ENCODE results near the gene HSPA14.

The HSPA14 gene

DNA sequence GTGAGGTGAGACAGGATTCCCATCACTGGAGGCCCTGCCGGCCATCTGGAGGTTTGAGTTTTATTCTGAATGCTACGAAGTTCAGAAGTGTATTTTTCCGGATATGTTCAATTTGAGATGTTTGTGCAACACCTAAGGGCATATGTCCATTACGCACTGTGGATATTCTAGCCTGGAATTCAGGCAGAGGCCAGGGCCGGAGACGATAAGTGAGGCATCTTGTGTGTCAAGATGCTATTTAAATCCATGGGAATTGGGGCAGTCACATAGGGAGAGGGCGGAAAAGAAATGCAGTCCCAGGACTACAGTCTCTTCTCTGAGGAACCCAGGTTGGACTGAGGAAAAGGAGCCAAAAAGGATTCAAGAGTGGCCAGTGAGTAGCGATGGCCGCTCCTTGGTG lies 38.7 kb downstream of the HSPA14 start:
- DNase-seq (ENCODE audit: low read depth), result no peak
- no peak overlapping the region for H3K4me3 ChIP-seq (ENCODE audit: low read depth, low read length)
- TF ChIP-seq POLR2A (IDR thresholded peaks at IDR 0.05; ENCODE audit: extremely low read depth, insufficient read length) (no peak), MYC (IDR thresholded peaks at IDR 0.05; ENCODE audit: low read depth, low read length) (no peak)
- TF ChIP-seq, protein P1, sequence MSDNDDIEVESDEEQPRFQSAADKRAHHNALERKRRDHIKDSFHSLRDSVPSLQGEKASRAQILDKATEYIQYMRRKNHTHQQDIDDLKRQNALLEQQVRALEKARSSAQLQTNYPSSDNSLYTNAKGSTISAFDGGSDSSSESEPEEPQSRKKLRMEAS (IDR thresholded peaks at IDR 0.05; ENCODE audit: low read depth, low read length), result no peak
- TF ChIP-seq, protein P2, sequence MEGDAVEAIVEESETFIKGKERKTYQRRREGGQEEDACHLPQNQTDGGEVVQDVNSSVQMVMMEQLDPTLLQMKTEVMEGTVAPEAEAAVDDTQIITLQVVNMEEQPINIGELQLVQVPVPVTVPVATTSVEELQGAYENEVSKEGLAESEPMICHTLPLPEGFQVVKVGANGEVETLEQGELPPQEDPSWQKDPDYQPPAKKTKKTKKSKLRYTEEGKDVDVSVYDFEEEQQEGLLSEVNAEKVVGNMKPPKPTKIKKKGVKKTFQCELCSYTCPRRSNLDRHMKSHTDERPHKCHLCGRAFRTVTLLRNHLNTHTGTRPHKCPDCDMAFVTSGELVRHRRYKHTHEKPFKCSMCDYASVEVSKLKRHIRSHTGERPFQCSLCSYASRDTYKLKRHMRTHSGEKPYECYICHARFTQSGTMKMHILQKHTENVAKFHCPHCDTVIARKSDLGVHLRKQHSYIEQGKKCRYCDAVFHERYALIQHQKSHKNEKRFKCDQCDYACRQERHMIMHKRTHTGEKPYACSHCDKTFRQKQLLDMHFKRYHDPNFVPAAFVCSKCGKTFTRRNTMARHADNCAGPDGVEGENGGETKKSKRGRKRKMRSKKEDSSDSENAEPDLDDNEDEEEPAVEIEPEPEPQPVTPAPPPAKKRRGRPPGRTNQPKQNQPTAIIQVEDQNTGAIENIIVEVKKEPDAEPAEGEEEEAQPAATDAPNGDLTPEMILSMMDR (IDR thresholded peaks at IDR 0.05; ENCODE audit: low read depth, low read length), result no peak

DNA sequence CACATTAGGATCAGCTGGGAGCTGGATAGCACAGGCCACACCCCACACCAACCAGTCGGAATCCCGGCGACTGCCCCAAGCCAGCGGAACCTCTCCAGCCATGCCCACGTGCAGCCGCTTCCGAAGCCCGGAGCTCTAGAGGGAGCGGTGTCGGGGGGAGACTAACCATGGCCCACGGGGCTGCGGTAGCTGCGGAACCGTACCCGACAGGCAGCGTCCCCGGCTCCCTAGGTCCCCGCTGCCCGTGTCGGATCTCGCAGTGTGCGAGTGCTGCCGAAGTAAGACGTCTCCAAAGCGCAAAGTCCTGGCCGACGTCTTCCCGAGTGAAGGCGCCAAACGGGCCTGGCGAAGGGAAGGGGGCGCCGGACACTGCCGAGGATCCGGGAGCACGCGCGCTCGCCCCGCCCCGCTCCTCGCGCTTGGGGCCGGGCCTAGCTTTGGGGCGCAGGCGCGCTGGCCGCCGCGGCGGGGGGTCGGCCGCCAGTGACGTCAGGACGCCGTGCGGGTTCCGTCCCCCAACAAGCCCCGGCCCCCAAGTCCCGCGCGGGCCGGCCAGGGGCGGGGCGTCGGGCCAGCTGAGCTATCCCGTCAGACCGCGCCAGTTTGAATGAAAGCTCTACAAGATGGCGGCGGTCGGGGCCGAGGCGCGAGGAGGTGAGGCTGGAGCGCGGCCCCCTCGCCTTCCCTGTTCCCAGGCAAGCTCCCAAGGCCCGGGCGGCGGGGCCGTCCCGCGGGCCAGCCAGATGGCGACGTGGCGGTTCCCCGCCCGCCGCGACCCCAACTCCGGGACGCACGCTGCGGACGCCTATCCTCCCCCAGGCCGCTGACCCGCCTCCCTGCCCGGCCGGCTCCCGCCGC lies 40.4 kb downstream of the HSPA14 start, which contains the start of gene SUV39H2:
SUV39H2 (plus strand) TSS at position 601 of the 858 bp plus-strand sequence; CDS start at position 624, 23 bp downstream.
- peak; percentile 91 for DNase-seq (ENCODE audit: low read depth)
- H3K4me3 ChIP-seq (ENCODE audit: low read depth, low read length), result peak within 1 kb of the TSS; percentile 83
- peak; percentile 63 for TF ChIP-seq POLR2A (IDR thresholded peaks at IDR 0.05; ENCODE audit: extremely low read depth, insufficient read length)
- TF ChIP-seq, protein P2 (IDR thresholded peaks at IDR 0.05; ENCODE audit: low read depth, low read length), result no peak
- TF ChIP-seq, protein P1 (IDR thresholded peaks at IDR 0.05; ENCODE audit: low read depth, low read length), result peak; percentile 27; the same call in 1 of the 2 replicates
- 0 out of 2 replicates have a peak, but pooled peaks have one; percentile 44 for TF ChIP-seq MYC (IDR thresholded peaks at IDR 0.05; ENCODE audit: low read depth, low read length)

DNA sequence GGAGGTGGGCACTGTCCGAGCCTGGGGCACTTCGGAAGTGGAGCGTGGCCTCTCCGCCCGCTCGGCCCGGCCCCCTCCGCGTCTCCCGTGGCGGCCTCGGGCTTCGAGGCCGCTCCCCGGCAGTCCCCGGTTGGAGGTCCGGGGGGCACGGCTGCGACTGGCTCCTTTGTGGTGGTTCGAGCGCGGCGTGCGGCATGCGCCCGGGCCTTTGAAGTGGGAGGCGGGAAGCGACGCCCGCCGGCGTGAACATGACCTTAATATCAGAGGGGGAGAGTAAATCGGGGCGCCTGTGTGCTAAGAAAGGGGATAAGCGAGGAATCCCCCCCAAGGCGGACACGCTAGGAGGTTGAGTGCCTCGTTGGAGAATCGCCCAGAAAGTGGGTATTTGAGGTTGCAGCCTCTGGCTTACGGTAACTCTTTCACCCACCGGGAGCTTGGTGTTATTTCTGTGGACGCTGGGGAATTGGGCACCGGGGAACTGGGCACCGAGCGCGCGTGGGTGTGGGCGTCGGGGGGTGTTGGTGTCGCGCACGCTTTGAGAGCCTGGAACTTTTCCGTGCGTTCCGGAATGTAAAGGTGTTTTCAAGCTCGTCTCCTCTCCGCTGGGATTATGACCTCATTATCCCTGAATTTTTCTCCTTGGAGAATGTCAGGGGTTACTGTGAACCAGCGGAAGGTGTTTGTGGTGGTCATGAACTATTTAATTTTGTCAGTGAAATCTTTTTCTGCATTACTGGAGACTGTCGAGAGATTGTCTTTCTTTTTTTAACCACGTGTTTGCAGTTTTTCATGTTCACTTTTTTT lies 41.2 kb downstream of the HSPA14 start:
- DNase-seq (ENCODE audit: low read depth), result peak; percentile 38
- H3K4me3 ChIP-seq (ENCODE audit: low read depth, low read length), result peak overlapping the region; percentile 77
- TF ChIP-seq, protein P2 (IDR thresholded peaks at IDR 0.05; ENCODE audit: low read depth, low read length), result no peak
- TF ChIP-seq MYC (IDR thresholded peaks at IDR 0.05; ENCODE audit: low read depth, low read length) (no peak; the same call in 1 of the 2 replicates), POLR2A (IDR thresholded peaks at IDR 0.05; ENCODE audit: extremely low read depth, insufficient read length) (no peak)
- TF ChIP-seq, protein P1 (IDR thresholded peaks at IDR 0.05; ENCODE audit: low read depth, low read length), result no peak

DNA sequence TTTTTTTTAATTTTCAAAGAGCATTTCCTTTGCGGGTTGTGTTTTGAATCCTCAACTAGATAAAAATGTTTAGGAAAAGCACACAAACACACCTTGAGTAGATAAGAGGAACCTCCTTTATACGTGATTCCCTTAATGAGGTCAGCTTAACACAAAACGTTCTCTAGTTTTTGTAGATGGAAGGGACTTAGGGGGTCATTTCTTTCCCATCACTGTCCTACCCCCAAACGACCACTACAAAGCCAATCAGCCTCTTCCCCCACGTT lies 41.8 kb downstream of the HSPA14 start:
- H3K4me3 ChIP-seq (ENCODE audit: low read depth, low read length), result peak overlapping the region; percentile 77
- no peak for DNase-seq (ENCODE audit: low read depth)
- TF ChIP-seq POLR2A (IDR thresholded peaks at IDR 0.05; ENCODE audit: extremely low read depth, insufficient read length) (no peak), MYC (IDR thresholded peaks at IDR 0.05; ENCODE audit: low read depth, low read length) (no peak)
- TF ChIP-seq, protein P2 (IDR thresholded peaks at IDR 0.05; ENCODE audit: low read depth, low read length), result no peak
- TF ChIP-seq, protein P1 (IDR thresholded peaks at IDR 0.05; ENCODE audit: low read depth, low read length), result no peak

DNA sequence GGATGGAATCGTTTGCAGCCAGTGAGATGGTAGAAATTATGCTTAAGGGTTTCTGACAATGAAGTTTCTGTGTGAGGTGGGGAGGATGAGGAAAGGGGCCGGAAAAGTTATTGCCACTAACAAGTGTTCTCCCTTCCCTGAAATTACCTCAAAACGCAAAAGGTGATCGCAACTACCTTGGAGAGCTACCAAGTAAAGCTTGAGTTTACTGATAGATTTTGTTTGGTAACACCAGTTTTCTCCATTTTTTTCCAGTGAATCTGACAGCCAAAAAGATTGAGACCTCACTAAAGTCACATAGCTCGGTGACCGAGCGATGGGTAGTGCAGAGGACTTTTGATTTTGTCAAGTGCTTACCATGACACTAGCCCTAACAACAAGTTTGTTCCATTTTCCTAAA lies 42.1 kb downstream of the HSPA14 start:
- DNase-seq (ENCODE audit: low read depth), result peak; percentile 9
- peak overlapping the region; percentile 77 for H3K4me3 ChIP-seq (ENCODE audit: low read depth, low read length)
- TF ChIP-seq POLR2A (IDR thresholded peaks at IDR 0.05; ENCODE audit: extremely low read depth, insufficient read length), result no peak
- TF ChIP-seq, protein P1 (IDR thresholded peaks at IDR 0.05; ENCODE audit: low read depth, low read length), result no peak
- no peak for TF ChIP-seq MYC (IDR thresholded peaks at IDR 0.05; ENCODE audit: low read depth, low read length)
- TF ChIP-seq, protein P2 (IDR thresholded peaks at IDR 0.05; ENCODE audit: low read depth, low read length), result no peak
